HG03432 (cell line): Measurements from ENCODE around the gene IQCE.
A peak's percentile ranks its signal among the peaks of the same experiment; 100 is the strongest.
"Not testable (repeated sequence)": the region's sequence is repeated elsewhere in the genome, so short reads cannot be mapped to it uniquely, and the experiment has no call there.

Source experiments
- ATAC-seq: cut with Tn5 transposase; IDR thresholded peaks from one replicate; pipeline ENCODE4 v1.9.1; 2021; ENCODE audit warnings: mild to moderate bottlenecking, moderate library complexity; ENCODE audit not compliant: unreplicated experiment

The IQCE gene

GRCh38 chr7:2598154-2598823 lies 39.5 kb downstream of the IQCE start:
- ATAC-seq, result no peak

GRCh38 chr7:2601065-2601464 lies 42.3 kb downstream of the IQCE start:
- ATAC-seq, result no peak

GRCh38 chr7:2601907-2602306 lies 43.1 kb downstream of the IQCE start:
- no peak for ATAC-seq

GRCh38 chr7:2602406-2603043 lies 43.7 kb downstream of the IQCE start:
- ATAC-seq, result no peak

DNA sequence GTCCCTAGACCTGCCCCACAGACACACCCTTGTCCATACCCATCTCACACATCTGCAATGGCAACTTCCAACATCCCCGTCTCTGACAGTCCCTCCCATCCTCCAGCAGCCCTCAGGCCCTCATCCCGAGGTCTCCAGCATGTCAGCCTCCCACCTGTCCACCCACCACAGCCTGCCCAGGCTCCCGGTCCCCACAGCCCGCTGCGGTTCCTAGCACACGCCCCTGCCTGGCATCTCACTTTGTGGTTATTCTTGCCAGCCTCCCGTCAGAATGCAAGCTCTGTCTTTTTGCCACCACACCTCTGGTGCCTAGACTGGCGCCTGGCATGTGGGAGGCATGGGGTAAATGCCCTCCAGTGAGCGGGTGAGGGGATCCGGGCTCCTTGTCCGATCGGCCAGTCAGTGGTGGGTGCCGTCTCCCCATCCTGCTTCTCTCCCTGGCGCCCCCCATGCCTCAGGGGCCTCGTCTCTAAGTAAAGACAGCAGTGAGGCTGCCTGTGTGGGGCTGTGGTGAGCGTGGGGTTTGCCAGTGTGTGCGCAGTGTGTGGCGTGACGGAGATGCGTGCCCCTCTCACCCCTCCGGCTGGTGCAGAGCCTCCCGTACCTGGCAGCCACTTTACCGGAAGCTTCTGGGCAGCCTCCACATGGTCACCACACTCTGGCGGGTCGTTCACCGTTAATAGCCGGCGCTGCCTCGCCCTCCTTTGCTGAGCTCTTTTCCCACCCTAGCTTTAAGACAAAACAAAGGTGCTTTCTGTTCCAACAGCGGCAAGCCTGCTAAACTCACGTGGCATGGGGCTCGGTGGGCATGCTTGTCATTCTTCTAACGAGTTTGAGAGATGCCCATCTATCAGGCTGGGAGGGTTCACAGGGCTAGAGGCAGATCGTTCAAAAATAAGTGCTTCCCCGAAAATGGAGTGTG lies 44.5 kb downstream of the IQCE start:
- ATAC-seq, result no peak

GRCh38 chr7:2604608-2605174 lies 45.9 kb downstream of the IQCE start:
- ATAC-seq, result no peak

DNA sequence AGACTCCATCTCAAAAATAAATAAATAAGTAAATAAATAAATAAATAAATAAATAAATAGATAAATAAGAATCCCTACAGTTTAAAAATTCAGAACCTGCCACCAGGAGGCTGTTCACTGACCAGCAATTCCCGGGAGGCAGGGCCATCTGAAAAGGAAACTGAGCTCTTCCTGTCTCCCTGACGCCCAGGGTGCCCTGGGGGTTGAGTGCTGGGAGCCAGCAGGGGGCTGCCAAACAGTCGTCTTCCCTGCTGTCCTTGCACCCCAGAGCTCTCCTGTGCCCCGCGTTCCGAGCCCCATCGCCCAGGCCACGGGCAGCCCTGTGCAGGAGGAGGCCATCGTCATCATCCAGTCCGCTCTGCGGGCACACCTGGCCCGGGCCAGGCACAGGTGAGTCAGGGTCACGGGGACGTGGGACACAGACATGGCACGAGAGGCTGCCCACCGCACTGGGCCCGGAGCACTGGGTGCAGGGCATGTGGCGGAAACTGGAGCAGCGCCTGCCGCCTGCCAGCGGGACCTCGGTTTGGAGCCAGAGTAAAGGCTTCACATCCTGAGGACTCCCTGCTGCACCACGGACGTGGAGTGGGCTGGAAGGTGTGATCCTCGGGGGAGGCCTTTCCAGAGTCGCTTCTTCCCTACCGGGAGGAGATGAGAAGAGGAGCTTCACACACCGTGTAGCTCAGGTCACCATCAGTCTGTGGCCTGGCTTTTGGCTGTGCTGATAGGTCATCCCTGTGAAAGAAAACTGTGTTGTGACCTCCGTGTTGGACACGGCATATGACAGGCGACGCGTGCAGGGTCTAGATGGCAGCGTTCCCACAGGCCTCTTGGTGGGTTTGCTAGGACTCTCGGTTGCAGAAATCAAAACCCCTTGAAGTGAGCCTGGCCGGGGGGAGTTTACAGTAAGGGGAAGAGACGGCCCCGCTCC lies 47.1 kb downstream of the IQCE start:
- no peak for ATAC-seq

DNA sequence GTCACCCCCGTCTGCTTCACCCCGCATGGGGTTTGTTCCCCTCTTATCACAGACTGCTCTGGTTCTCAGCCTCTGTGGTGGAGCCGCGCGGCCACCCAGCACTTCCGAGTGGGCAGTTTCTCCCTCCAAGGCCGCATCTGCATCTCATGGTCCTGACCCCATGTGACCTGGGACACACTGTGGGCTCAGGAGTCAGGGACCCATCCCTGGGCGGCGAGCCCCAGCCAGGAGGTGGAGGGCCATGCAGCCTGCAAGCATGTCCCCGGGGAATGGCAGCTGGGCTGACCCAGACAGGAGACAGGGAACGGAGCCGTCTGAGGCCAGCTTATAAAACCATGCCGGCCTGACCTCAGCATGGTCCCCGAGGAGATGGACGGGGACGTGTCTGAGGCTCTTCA lies 47.8 kb downstream of the IQCE start:
- ATAC-seq, result no peak

GRCh38 chr7:2607122-2607922 lies 48.5 kb downstream of the IQCE start:
- ATAC-seq, result no peak

DNA sequence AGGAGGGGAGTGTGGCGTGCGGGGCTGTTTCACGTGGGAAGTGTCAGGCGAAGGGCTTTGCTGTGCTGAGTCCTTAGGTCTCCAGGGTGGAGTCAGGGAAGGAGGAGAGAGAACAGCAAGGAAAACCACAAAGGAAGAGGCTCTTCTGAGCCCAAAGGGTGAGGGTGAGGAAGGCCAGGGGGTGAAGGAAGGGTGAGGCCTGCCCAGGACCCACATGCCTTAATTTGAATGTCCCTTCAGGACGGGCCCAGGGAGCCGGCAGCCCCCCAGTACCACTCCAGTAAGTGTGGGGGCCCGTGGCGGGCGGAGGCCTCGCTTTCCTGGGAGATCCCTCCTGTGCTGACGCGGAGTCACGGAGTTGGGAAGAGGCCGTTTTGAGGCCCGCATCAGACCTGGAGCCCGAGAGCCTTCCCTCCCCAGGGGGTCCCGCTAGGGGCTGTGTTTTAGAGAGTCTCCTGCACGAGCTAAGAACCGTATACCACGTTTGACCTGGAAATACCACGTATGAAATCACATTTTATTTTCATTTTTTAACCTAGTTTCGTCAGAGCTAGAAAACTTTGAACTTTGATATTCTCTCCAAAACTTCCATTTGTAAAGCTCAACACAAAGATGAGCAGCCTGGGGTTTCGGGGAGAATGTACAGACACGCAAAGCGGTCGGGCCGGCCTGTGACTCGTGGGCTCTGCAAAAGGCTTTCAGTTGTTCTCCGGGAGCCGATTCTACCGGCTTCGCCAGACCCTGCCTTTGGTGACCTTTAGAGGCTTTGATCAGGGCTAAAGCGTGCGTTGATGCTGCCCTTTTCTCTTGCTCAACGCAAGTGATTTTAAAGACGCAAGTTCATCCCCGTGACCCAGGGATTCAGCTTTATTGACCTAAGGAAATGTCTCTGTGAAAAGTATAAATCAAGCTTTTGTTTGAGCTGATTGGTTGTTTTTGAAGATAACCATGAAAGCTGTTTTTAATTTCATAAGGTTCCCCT lies 49.4 kb downstream of the IQCE start:
- ATAC-seq, result no peak

DNA sequence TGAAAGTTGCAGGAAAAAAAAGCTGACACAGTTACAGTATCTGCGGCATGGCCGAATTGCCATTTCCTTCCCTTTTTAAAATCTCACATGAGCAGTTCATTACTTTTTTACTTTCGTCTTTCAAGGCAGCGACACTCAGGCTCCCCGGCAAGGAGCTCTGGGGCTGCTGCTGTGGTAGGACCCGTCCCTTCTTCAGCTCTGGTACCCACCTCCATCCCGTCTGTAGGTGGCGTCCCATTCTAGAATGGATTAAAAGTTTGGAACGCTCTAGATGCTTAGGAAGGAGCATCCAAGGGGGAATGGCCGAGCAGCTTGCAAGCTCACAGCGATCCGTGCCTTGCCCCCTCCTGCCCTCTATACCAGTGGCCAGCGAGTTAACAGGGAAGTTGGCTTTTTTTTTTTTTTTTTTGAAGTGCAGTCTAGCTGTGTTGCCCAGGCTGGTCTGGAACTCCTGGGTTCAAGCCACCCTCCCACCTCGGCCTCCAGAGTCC lies 50.2 kb downstream of the IQCE start:
- peak; percentile 61 for ATAC-seq

DNA sequence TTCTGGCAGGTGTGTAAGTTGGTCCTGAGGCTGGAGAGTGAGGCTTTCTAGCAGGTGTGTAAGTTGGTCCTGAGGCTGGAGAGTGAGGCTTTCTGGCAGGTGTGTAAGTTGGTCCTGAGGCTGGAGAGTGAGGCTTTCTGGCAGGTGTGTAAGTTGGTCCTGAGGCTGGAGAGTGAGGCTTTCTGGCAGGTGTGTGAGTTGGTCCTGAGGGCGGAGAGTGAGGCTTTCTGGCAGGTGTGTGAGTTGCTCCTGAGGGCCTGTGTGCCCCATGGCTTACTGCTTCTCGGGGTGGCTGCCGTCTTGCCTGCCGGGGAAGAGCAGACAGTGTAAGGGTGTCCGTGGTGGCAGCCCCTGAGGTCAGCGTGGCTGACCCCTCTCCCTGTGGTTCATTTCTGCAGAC lies 50.9 kb downstream of the IQCE start:
- not testable (repeated sequence) for ATAC-seq

- ATAC-seq, result no peak
These were observed 51.7 kb downstream of the IQCE start for GRCh38 chr7:2610466-2610865.

DNA sequence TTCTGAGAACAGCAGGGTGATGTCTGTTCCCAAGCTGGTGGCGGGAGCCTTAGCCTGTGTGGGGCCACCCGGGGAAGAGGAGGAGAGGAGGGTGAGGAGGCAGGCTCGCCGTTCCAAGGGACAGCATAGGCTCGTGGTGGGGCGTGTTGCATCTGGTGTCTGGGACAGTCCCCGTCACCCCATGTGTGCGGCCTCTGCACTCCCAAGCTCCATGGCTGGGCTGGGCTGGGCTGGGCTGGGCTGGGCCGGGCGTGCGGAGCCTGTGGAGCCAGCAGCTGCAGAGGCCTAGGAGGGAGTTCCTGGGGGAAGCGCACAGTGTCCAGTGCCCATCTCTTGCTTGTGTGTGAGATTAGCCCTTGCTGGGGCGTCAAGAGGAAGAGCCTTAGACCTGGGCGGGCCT lies 52.1 kb downstream of the IQCE start:
- no peak for ATAC-seq

DNA sequence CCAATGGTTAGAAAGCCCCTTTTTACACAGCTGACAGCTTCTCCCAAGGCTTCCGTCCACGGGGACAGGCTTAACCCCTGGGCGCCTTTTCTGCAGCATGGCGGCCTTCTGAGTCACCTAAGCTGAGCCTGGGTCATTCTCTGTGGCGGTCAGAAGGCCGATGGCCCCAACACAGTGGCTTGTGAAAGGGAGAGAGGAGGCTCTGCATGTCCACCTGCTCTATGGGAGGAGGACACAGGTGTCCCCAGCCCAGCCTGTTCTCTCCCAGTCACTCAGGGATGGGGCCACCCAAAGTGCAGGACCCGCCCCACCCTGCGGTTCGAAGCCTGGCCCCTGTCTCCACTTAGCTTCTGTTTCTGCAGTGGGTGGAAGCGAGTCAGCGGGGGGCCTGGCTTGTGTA lies 52.6 kb downstream of the IQCE start:
- no peak for ATAC-seq

DNA sequence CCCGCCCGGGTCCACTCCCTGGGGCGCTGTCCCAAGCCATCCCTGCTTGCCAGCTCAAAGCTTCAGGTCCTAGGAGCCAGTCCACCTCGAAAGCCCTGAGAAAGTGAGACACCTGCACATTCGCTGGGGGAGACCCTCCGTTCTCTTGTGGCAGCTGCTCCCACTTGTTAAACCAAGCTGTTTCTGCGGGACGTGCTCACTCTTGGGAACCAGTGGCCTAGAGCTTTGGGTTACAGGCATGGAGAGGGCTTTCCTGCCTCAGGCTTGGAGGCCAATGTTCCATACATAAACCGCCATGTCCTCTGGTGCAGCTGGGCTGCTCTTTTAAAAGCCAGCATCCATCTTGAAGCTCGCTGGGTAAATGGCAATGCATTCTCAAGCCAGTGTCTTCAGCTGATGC lies 53.1 kb downstream of the IQCE start:
- no peak for ATAC-seq

- no peak for ATAC-seq
These were observed 53.8 kb downstream of the IQCE start for GRCh38 chr7:2612445-2613097.
